Hepatocyte (in vitro differentiated cells): ENCODE measurements around the gene STXBP4. TPM values are rescaled to one million over a fixed set of nuclear protein-coding genes. Genes with fewer than 3 reads are reported as not detected.

Source experiments
- DNase-seq: peaks from one replicate; pipeline ENCODE4 v3.0.0-alpha.2; 2016; ENCODE audit warnings: low spot score
- H2AFZ ChIP-seq: fragments of 200-600 bp; sonication (generic); 2 replicates; pipeline ENCODE4 v1.6.0; 2016; ENCODE audit warnings: antibody characterized with exemption, mild to moderate bottlenecking
- H3K27ac ChIP-seq: fragments of 200-600 bp; sonication (generic); 2 replicates; pipeline ENCODE4 v1.5.1; 2016; ENCODE audit warnings: mild to moderate bottlenecking
- H3K27me3 ChIP-seq: fragments of 200-600 bp; sonication (generic); 2 replicates; pipeline ENCODE4 v1.6.1; 2016
- H3K36me3 ChIP-seq: fragments of 200-600 bp; sonication (generic); replicated peaks from 2 replicates; pipeline ENCODE4 v1.5.1; 2016; ENCODE audit warnings: low read depth; ENCODE audit not compliant: insufficient read depth
- H3K4me1 ChIP-seq: fragments of 200-600 bp; sonication (generic); 2 replicates; pipeline ENCODE4 v1.5.1; 2016; ENCODE audit warnings: mild to moderate bottlenecking, moderate library complexity; ENCODE audit not compliant: insufficient read depth
- H3K4me2 ChIP-seq: fragments of 200-600 bp; sonication (generic); 2 replicates; pipeline ENCODE4 v1.6.0; 2016
- H3K4me3 ChIP-seq: fragments of 200-600 bp; sonication (generic); 2 replicates; pipeline ENCODE4 v1.5.1; 2016; ENCODE audit warnings: mild to moderate bottlenecking
- H3K79me2 ChIP-seq: fragments of 200-600 bp; sonication (generic); 2 replicates; pipeline ENCODE4 v1.6.0; 2017; ENCODE audit warnings: mild to moderate bottlenecking
- H3K9me2 ChIP-seq: fragments of 200-600 bp; sonication (generic); replicated peaks from 2 replicates; pipeline ENCODE4 v1.6.0; 2017; ENCODE audit warnings: mild to moderate bottlenecking; ENCODE audit not compliant: insufficient read depth
- H3K9me3 ChIP-seq: fragments of 200-600 bp; sonication (generic); 2 replicates; pipeline ENCODE4 v1.5.1; 2016; ENCODE audit warnings: low read depth, mild to moderate bottlenecking
- H4K20me1 ChIP-seq: fragments of 200-600 bp; sonication (generic); 2 replicates; pipeline ENCODE4 v1.6.0; 2016; ENCODE audit warnings: mild to moderate bottlenecking; ENCODE audit not compliant: insufficient read depth, poor library complexity, severe bottlenecking
- EZH2 ChIP-seq: fragments of 200-600 bp; sonication (generic); IDR thresholded peaks from 2 replicates; pipeline ENCODE4 v1.6.1; 2016; ENCODE audit warnings: antibody characterized with exemption, mild to moderate bottlenecking, borderline replicate concordance
- EZH2phosphoT487 ChIP-seq: fragments of 200-600 bp; sonication (generic); IDR thresholded peaks from one replicate; pipeline ENCODE4 v1.6.1; 2018; ENCODE audit warnings: antibody characterized with exemption, mild to moderate bottlenecking, low read depth, moderate library complexity; ENCODE audit not compliant: unreplicated experiment, severe bottlenecking
- WGBS: methylation state at CpG from one replicate; pipeline ENCODE4 v1.1.6; 2016; ENCODE audit warnings: low lambda C conversion rate; ENCODE audit errors: missing lambda C conversion rate; 5-methylcytosine and 5-hydroxymethylcytosine counted together
- polyA plus RNA-seq: library from polyadenylated mRNA; unstranded; fragments of >200 nt; fragmentation: Nextera tagmentation; extraction: Ambion mirVana; gene quantifications from 2 replicates; pipeline ENCODE4 v1.2.1, GENCODE V29; 2016
- total RNA-seq: library from RNA; depleted of rRNA; stranded (reverse); fragments of >200 nt; gene quantifications from 2 replicates; pipeline ENCODE4 v1.2.3, GENCODE V29; 2014
- TF ChIP-seq, protein P1 (sequence below): fragments of 200-600 bp; sonication (generic); IDR thresholded peaks from 2 replicates; pipeline ENCODE4 v1.5.1; 2016; ENCODE audit warnings: antibody characterized with exemption, mild to moderate bottlenecking; ENCODE audit not compliant: poor library complexity

Gene STXBP4
- total and polyA plus RNA-seq, 2 experiments from 2014 or later = 9.0 to 50.1 TPM

DNA sequence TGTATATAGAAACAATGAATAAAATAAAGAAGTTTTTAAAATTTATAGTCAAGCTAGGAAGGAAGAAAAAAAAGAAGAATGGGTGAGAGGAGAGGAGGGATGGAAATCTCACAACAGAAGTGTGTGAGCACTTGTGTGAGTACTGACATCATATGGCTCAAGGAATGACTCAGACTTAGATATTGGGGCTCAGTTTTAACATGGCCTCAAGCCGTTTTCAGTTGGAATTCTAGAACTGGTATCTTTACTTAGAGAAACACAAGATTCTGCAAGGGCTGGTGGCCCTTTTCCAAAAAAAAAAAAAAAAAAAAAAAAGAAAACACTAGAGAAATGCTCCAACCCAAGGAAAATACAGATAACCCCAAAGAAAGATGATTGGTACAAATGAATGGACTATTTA lies 55.1 kb downstream of the STXBP4 start:
- H3K4me2 ChIP-seq = no peak overlapping the region
- no peaks in the 10 kb centered on the region for H3K9me3 ChIP-seq
- H3K27ac ChIP-seq = no peak overlapping the region
- peaks cover 3% of the 10 kb centered on the region for H3K36me3 ChIP-seq
- H2AFZ ChIP-seq = no peak overlapping the region
- no peaks in the 10 kb centered on the region for H3K4me1 ChIP-seq
- no peak overlapping the region for H3K4me3 ChIP-seq
- WGBS = 0% methylated on average over 1 of the region's 1 CpG
- TF ChIP-seq EZH2phosphoT487 (no peak), EZH2 (no peak)
- TF ChIP-seq, protein P1, sequence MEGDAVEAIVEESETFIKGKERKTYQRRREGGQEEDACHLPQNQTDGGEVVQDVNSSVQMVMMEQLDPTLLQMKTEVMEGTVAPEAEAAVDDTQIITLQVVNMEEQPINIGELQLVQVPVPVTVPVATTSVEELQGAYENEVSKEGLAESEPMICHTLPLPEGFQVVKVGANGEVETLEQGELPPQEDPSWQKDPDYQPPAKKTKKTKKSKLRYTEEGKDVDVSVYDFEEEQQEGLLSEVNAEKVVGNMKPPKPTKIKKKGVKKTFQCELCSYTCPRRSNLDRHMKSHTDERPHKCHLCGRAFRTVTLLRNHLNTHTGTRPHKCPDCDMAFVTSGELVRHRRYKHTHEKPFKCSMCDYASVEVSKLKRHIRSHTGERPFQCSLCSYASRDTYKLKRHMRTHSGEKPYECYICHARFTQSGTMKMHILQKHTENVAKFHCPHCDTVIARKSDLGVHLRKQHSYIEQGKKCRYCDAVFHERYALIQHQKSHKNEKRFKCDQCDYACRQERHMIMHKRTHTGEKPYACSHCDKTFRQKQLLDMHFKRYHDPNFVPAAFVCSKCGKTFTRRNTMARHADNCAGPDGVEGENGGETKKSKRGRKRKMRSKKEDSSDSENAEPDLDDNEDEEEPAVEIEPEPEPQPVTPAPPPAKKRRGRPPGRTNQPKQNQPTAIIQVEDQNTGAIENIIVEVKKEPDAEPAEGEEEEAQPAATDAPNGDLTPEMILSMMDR = no peak
- no peaks in the 10 kb centered on the region for H4K20me1 ChIP-seq
- no peaks in the 10 kb centered on the region for H3K9me2 ChIP-seq
- no peak for DNase-seq
- no peaks in the 10 kb centered on the region for H3K27me3 ChIP-seq
- H3K79me2 ChIP-seq = no peaks in the 10 kb centered on the region

DNA sequence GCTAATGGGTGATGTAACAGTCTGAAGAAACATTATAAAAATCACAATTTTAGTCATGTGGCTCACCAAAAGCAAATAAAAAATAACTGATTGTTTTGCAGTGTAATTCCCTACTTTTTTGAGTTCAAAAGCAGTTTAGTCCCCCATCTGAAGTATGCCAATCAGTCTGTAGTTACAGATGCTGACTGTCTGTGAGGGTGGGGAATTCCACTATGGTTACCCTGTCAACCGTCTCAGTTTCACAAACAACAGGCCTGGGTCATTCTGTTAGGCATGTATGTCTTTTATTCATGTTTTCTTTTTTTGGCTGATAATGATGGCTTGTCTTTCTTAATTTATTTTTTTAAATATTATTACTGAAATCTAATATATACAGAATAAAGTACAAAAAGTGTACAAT lies 69.3 kb downstream of the STXBP4 start:
- Histone ChIP-seq H3K4me3 (no peak overlapping the region), H3K27ac (no peak overlapping the region), H3K36me3 (no peaks in the 10 kb centered on the region), H3K9me2 (no peaks in the 10 kb centered on the region), H3K27me3 (no peaks in the 10 kb centered on the region), H3K9me3 (no peaks in the 10 kb centered on the region), H3K4me2 (no peak overlapping the region), H2AFZ (no peak overlapping the region), H4K20me1 (no peaks in the 10 kb centered on the region), H3K4me1 (no peaks in the 10 kb centered on the region), H3K79me2 (no peaks in the 10 kb centered on the region)
- TF ChIP-seq, protein P1 = no peak
- TF ChIP-seq EZH2 (no peak), EZH2phosphoT487 (no peak)
- WGBS = 7% methylated on average over 1 of the region's 1 CpG
- no peak for DNase-seq

DNA sequence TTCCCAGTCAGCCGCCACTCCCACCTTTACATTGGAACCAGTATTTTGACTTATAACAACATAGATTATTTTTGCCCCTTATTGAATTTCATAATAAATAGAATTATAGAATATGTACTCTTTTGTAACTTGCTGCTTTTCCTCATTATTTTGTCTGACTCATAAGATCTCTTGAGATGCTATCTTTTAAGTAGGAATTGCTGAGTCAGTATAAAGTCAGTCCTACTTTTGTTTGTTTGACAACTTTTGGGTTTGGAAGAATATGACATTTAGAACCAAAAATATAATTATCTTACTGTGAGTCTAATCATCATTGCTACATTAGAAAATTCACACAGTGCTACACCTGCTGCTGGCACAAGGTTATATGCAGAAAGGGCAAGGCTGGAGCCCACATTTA lies 69.7 kb downstream of the STXBP4 start:
- H2AFZ ChIP-seq = no peak overlapping the region
- no peak overlapping the region for H3K4me2 ChIP-seq
- H3K9me2 ChIP-seq = no peaks in the 10 kb centered on the region
- H3K79me2 ChIP-seq = no peaks in the 10 kb centered on the region
- no peaks in the 10 kb centered on the region for H3K27me3 ChIP-seq
- H4K20me1 ChIP-seq = no peaks in the 10 kb centered on the region
- WGBS = 100% methylated on average over 1 of the region's 1 CpG
- H3K4me1 ChIP-seq = no peaks in the 10 kb centered on the region
- H3K27ac ChIP-seq = no peak overlapping the region
- TF ChIP-seq, protein P1 = no peak
- no peak for TF ChIP-seq EZH2phosphoT487
- TF ChIP-seq EZH2 = no peak
- H3K36me3 ChIP-seq = no peaks in the 10 kb centered on the region
- DNase-seq = no peak
- H3K4me3 ChIP-seq = no peak overlapping the region
- no peaks in the 10 kb centered on the region for H3K9me3 ChIP-seq

DNA sequence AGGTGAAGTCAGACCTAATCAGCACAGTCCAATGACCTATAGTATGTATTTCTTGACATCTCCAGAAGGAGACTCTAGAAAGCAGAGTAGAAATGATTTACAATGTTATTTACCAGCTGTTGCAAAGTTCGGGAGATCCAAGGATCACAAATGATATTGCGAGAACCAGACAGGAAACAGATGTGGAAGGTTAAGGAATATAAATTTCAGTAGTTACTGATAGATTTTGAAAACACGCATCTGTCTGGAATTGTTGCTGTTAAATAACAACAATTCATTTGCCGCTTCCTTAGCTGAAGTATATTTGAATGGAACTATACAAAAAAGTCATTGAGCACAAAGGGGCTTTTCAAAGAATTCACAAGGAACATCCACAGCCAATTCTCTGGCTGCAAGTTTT lies 72.0 kb downstream of the STXBP4 start:
- no peaks in the 10 kb centered on the region for H3K4me1 ChIP-seq
- no peaks in the 10 kb centered on the region for H3K79me2 ChIP-seq
- no peak for DNase-seq
- no peaks in the 10 kb centered on the region for H4K20me1 ChIP-seq
- H2AFZ ChIP-seq = no peak overlapping the region
- H3K4me3 ChIP-seq = no peak overlapping the region
- H3K9me2 ChIP-seq = no peaks in the 10 kb centered on the region
- no peaks in the 10 kb centered on the region for H3K9me3 ChIP-seq
- no peak overlapping the region for H3K4me2 ChIP-seq
- H3K36me3 ChIP-seq = no peaks in the 10 kb centered on the region
- WGBS = 73% methylated on average over 4 of the region's 4 CpGs
- no peak overlapping the region for H3K27ac ChIP-seq
- no peaks in the 10 kb centered on the region for H3K27me3 ChIP-seq
- TF ChIP-seq, protein P1 = no peak
- TF ChIP-seq EZH2phosphoT487 (no peak), EZH2 (no peak)
